NK-92 (cell line): ENCODE results near the gene SDF2L1.
"Not testable (repeated sequence)": the region's sequence is repeated elsewhere in the genome, so short reads cannot be mapped to it uniquely, and the experiment has no call there.

ENCODE experiments used
- DNase-seq: peaks from one replicate; lab custom pipeline; 2025; ENCODE audit not compliant: unreplicated experiment; lab: John Stamatoyannopoulos, UW

Gene SDF2L1

GRCh38 chr22:21661991-21662390 is 19.9 kb downstream of the SDF2L1 start:
- DNase-seq: no peak

GRCh38 chr22:21663738-21664137 is 21.6 kb downstream of the SDF2L1 start:
- no peak for DNase-seq

- no peak for DNase-seq
These were observed 23.1 kb downstream of the SDF2L1 start for GRCh38 chr22:21665047-21665851.

- no peak for DNase-seq
These were observed 24.7 kb downstream of the SDF2L1 start for GRCh38 chr22:21666786-21667185.

- no peak for DNase-seq
These were observed 26.9 kb downstream of the SDF2L1 start for GRCh38 chr22:21669026-21669425.

- DNase-seq: no peak
These were observed 30.1 kb downstream of the SDF2L1 start for GRCh38 chr22:21672107-21672629.

DNA sequence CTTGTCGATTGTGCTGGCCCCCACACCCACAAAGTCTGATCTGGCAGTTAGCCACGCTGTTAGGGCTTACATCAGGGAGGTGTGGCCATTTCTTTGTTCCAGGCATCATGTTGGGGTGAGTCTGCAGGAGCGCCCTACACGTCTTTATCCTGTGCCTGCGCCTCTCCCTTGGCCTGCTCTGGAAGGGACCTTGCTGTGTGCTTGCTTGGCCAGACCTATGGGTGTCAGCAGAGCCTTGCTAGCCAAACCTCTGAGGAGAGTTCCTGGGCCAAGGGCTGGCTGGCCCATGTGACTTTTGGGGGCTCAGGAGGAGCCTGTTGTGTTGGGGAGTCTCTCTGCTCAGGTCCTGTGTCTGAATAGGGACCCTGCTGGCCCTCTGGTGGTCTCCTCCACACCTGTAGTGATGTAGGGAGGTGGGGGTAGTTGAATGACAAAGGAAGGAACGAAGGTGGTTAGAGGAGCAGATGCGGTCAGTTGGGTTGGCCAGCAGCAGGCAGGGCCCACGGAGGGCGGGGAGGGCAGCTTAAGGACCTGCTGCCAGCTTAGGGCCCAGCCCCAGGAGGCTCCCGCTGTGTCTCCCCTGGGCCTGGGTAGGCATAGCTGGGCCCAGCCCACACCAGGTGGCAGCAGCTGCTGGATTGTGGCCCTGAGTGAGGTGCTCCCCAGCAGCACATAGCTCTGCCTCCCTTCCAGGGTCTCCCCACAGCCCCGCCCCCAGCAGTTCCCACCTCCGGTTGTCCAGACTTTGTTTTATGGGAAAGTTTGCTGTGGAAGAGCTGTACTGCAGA is 31.6 kb downstream of the SDF2L1 start:
- no peak for DNase-seq

DNA sequence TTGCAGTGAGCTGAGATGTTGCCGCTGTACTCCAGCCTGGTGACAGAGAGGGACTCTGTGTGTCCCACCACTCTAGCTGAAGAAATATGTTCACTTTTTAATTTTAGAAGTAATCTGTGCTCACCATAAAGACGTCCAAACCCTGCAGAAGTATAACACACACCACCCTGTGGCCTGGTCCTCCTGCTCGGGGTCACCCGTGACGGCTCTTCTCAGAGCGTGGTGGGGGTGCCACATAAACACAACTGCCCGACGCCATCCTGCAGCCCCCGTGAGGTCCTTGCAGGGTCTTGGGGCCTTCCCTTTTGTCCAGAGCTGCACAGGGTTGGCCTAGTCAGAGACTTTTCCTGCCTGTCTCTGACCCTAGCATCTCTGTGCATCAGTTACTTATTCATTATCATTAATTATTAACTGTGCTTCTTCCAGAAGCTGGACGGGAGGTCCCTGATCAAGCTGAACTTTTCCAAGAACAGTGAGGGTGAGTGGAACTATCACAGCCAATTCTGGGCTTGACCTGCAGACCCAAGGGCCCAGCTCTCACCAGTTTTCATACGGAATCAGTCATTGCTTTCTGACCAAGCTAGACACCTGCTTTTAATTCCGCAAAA is 32.6 kb downstream of the SDF2L1 start:
- DNase-seq: no peak

GRCh38 chr22:21677606-21678443 is 35.7 kb downstream of the SDF2L1 start:
- no peak for DNase-seq

DNA sequence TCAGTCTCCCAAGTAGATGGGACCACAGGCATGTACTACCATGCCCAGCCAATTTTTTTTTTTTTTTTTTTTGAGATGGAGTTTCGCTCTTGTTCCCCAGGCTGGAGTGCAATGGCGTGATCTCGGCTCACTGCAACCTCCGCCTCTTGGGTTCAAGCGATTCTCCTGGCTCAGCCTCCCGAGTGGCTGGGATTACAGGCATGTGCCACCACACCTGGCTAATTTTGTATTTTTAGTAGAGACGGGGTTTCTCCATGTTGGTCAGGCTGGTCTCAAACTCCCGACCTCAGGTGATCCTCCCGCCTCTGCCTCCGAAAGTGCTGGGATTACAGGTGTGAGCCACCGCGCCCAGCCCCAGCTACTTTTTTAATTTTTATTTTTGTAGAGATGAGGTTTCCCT is 36.7 kb downstream of the SDF2L1 start:
- not testable (repeated sequence) for DNase-seq

DNA sequence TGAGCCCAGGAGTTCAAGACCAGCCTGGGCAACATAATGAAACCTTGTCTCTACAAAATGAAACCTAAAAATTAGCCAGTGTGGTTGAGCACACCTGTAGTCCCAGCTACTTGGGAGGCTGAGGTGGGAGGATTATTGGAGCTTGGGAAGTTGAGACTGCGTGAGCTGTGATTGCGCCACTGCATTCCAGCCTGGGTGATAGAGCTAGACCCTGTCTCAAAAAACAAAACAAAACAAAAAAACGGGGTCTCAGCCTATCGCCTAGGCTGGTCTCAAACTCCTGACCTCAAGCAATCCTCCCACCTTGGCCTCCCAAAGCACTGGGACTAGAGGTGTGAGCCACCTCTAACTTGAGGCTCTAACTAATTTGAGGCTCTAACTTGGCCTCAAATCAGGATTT is 37.3 kb downstream of the SDF2L1 start:
- no peak for DNase-seq

GRCh38 chr22:21680830-21681565 is 38.9 kb downstream of the SDF2L1 start:
- no peak for DNase-seq

- DNase-seq: no peak
These were observed 39.7 kb downstream of the SDF2L1 start for GRCh38 chr22:21681566-21682370.

DNA sequence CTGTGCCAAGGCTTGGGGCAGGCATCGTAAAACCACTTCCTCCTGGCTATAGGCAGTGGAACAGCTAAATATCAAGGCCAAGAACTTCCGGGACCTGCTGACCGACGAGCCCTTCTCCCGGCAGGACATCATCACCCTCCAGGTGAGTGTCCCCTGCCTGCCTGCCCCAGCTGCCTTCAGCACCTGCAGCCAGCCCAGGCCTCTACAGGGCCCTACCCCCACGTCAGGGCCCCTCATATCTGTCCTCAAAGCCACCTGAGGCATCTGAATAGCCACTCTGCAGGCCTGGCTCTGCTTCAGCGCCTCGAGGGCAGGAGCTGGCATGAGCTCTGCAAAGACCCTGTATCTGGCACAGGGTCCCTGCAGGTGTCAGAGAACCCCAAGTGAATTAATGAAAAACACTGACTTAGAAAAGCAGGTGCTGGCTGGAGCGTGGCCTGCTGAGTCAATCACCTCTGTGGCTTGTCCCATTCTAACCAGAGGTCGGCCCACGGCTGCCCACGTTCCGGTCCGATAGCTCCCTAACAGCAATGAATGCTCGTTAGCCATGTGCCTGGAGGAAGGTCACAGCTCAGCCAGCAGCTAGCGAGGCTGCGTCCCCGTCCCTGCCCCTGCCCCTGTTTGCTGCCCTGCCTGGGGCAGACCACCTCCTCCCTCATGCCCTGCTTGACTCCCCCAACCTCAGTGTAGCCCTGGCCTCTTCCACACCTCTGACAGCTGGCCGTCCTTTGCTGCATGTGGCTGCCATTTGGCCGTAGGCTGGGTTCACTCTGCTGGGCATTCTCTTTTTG is 40.5 kb downstream of the SDF2L1 start:
- no peak for DNase-seq

GRCh38 chr22:21683401-21683811 is 41.3 kb downstream of the SDF2L1 start:
- no peak for DNase-seq

DNA sequence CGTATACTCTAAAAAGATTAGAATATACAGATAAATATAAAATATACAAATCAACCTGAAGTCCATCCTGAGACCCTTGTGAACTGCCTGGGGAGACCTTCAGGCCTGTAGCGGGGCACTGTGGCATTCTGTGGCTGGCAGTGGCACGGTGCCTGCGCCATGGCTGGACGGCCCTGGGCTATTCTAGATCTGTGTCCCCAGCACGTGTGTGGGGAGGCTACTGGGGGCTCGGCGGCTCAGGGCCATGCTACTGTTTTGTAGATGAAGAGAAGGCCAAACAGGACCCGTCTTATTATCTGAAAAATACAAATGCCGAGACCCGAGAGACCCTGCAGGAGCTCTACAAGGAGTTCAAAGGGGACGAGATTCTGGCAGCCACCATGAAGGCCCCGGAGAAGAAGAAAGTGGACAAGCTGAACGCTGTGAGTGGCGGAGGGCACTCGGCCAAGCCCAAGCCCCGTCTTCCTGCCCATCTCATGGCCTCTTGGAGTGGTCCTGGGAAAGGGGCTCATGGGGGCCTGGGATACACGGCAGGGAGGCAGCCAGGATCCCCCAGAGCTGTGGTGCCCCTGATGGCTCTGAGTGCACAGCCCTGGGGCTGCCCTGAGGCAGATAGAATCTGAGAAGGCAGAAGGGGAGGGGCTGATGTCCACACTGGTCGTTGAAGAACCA is 42.5 kb downstream of the SDF2L1 start:
- no peak for DNase-seq

DNA sequence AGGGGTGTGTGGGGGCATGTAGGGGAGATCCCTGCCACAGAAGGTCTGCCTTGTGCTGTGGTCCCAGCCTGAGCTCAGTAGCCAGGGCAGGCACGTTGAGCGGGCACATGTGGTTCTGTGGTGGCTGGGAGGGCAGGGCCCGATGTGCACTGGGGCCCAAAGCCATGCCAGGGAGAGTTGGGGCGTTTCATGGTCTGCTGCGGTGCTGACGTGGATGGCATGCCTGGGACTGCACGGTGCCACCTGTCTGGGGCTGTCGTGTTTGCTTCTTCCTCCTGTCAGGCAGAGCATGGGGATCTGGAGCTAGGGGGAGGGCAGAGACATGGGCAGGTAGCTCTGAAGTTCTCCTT is 43.0 kb downstream of the SDF2L1 start:
- no peak for DNase-seq

- DNase-seq: no peak
These were observed 44.1 kb downstream of the SDF2L1 start for GRCh38 chr22:21686193-21686608.
